HL-60/S4 treated with phorbol 12-myristate 13-acetate at 8.2 ng/mL for 4 days and 3 days (cell line): ENCODE measurements around the gene ZBTB2.
"Not testable (repeated sequence)": the region's sequence is repeated elsewhere in the genome, so short reads cannot be mapped to it uniquely, and the experiment has no call there.

ENCODE experiments used
- in situ Hi-C: fragments of 300-500 bp; cut with MboI; formaldehyde crosslinking; loops from 2 replicates; pipeline ENCODE4 v1.15.0; 2022; ENCODE audit warnings: low sequenced_read_pairs

ZBTB2 gene

GRCh38 chr6:151374036-151374683, 17.2 kb downstream of the ZBTB2 start:
- in situ Hi-C loops = no loop called here

- in situ Hi-C loops = no loop called here
Measured at GRCh38 chr6:151372164-151372563, 19.2 kb downstream of the ZBTB2 start.

DNA sequence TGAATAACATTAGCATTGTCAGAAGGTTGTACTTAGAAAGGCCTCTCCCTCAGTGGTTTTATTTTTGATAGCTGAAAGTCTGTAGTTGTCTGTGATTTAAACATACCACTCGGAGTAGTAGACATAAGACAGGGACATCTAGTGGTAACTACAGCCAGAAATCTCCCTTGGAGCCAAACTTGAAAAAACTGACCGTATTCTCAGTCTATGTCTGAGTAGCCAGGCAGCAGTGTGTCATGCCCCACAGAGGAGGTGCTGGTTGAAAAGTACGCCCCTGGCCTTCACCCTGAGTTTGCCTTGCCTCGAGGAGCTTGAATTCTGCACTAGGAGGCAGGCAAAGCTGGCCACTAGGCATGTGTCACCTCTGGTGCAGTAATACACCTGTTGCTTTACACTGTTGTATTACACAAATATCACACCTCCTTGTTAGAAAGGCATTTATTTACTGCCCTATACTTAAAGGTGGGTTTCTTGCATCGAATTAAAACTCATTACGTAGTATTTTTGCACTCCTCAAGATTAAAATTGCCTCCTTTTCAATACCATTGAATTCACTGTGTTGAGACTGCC, 20.8 kb downstream of the ZBTB2 start:
- in situ Hi-C loops = no loop called here

DNA sequence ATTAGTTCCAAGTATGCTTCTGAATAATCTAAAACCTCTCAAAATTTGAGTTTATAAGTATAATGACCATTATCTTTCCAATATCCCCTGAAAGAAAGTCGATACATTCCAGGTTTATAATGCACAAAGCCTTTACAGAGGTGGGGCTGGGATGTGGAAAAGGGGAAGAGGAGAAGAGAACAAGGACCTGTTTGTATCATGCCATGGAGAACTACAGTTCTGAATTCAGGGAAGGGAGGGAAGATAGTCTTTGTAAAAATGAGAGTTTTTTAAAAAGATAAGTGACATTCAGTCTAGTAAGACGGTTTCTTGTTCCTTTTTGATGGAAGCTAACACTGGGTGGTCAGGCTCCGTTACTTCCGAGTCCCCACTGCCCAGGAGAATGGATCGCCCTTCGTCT, 26.1 kb downstream of the ZBTB2 start:
- in situ Hi-C loops = no loop called here

DNA sequence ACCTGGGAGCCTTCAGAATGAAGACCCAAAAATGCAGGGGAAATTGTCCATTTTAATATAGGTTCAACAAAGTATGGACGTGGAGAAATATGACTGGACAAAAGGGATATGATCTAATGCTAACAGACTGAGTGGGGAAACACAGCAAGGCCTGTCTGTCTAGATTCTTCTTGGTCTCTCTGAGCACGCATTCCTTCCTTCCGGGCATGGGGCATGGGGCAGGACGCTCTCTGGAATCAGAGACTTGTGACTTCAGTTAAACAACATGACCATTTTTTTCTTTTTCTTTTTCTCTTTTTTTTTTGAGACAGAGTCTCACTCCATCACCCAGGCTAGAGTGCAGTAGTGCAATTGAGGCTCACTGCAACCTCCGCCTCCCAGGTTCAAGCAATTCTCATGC, 31.9 kb downstream of the ZBTB2 start:
- in situ Hi-C loops = no loop called here

- in situ Hi-C loops = no loop called here
Measured at GRCh38 chr6:151358475-151358874, 32.9 kb downstream of the ZBTB2 start.

DNA sequence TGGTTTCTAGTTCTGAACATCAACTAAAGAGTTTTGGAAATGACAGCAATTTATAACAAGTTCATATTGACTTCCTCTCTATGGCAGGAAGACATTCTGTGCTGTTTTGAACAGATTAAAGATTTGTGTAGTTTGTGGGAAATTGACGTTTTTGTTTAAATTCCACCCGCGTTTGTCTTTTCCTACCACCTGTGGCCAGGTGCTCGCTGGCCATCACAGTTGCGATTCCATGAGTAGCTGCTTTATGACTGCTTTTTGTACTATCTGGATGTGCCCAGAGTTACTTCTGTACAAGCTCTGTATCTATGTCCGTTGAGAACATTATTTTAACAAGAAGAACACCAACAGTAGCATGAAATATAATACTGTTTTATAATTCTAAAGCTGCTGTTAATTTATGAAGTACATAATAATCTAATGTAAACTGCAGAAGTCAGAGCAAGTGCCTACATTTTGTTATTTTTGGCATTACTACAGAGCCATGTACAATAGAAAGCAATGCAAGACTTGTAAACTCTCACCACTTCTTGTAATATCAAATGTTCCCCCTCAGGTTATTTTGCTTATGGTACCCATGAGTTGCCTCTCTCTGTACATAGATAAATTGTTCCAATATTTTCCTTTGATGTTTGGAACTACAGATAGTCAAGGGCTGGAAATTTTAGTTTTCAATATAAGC, 33.5 kb downstream of the ZBTB2 start:
- in situ Hi-C loops = no loop called here

DNA sequence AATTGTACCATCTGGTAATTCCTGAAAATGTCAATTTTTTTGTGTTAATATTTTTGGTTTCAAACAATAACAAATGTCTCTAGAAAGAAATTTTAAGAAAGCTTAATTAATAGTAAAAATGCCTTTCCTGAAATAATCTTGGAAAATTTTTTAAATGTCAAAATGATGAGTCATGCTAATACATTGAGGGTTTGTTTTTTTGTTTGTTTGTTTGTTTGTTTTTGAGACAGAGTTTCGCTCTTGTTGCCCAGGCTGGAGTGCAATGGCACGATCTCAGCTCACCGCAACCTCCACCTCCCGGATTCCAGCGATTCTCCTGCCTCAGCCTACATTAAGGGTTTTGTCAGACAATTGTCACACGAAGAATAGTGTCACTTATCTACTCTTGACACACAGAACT, 34.4 kb downstream of the ZBTB2 start:
- in situ Hi-C loops = not testable (repeated sequence)

- in situ Hi-C loops = no loop called here
Measured at GRCh38 chr6:151353795-151354194, 37.6 kb downstream of the ZBTB2 start.

GRCh38 chr6:151352410-151353396, 38.7 kb downstream of the ZBTB2 start:
- in situ Hi-C loops = no loop called here

DNA sequence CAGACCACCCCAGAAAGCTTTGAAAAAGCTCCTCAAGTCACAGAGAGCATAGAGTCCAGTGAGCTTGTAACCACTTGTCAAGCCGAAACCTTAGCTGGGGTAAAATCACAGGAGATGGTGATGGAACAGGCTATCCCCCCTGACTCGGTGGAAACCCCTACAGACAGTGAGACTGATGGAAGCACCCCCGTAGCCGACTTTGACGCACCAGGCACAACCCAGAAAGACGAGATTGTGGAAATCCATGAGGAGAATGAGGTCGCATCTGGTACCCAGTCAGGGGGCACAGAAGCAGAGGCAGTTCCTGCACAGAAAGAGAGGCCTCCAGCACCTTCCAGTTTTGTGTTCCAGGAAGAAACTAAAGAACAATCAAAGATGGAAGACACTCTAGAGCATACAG, 39.6 kb downstream of the ZBTB2 start:
- in situ Hi-C loops = no loop called here

DNA sequence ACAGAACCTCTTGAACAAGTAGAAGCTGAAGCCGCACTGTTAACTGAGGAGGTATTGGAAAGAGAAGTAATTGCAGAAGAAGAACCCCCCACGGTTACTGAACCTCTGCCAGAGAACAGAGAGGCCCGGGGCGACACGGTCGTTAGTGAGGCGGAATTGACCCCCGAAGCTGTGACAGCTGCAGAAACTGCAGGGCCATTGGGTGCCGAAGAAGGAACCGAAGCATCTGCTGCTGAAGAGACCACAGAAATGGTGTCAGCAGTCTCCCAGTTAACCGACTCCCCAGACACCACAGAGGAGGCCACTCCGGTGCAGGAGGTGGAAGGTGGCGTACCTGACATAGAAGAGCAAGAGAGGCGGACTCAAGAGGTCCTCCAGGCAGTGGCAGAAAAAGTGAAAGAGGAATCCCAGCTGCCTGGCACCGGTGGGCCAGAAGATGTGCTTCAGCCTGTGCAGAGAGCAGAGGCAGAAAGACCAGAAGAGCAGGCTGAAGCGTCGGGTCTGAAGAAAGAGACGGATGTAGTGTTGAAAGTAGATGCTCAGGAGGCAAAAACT, 40.1 kb downstream of the ZBTB2 start:
- in situ Hi-C loops = no loop called here

DNA sequence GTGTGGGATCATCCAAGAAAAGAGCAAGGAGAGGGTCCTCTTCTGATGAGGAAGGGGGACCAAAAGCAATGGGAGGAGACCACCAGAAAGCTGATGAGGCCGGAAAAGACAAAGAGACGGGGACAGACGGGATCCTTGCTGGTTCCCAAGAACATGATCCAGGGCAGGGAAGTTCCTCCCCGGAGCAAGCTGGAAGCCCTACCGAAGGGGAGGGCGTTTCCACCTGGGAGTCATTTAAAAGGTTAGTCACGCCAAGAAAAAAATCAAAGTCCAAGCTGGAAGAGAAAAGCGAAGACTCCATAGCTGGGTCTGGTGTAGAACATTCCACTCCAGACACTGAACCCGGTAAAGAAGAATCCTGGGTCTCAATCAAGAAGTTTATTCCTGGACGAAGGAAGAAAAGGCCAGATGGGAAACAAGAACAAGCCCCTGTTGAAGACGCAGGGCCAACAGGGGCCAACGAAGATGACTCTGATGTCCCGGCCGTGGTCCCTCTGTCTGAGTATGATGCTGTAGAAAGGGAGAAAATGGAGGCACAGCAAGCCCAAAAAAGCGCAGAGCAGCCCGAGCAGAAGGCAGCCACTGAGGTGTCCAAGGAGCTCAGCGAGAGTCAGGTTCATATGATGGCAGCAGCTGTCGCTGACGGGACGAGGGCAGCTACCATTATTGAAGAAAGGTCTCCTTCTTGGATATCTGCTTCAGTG, 40.8 kb downstream of the ZBTB2 start:
- in situ Hi-C loops = no loop called here

GRCh38 chr6:151349651-151350270, 41.6 kb downstream of the ZBTB2 start:
- in situ Hi-C loops = loop anchor here (25.0 kb wide), 1 partner anchor 337 kb away; no protein-coding TSS in a partner anchor

- in situ Hi-C loops = loop anchor here (25.0 kb wide), 1 partner anchor 330 kb away; no protein-coding TSS in a partner anchor
Measured at GRCh38 chr6:151342750-151343149, 48.6 kb downstream of the ZBTB2 start.

GRCh38 chr6:151341476-151342195, 49.7 kb downstream of the ZBTB2 start:
- in situ Hi-C loops = loop anchor here (25.0 kb wide), 1 partner anchor 329 kb away; no protein-coding TSS in a partner anchor

DNA sequence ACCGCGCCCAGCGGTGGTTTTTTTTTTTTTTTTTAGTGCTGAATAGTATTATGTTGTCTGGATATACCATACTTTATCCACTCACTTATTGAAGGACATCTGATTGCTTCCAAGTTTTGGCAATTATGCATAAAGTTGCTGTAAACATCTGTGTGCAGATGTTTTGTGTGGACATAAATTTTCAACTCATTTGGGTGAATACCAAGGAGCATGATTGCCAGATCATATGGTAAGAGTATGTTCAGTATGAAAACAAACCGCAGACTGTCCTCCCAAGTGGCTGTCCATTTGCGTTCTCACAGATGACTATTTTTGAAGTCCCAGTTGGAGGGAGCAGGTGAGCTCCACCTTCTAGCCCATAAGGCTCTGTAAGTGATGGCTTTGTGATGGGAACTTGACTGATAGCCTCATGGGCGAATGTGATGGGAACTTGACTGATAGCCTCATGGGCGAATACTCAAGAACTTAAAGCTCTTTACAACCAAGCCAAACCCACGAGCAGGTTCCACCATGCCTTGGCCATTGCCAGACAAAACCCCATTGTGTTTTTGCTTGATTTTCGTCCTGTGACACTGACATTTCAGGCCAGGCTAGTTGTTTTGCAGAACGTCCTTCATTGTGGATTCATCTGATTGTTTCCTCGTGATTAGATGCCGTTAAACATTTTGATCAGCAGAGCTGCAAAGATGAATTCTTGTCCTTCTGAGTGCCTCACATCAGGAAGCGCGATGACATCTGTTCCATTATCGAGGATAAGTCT, 51.0 kb downstream of the ZBTB2 start:
- in situ Hi-C loops = loop anchor here (25.0 kb wide), 1 partner anchor 328 kb away; no protein-coding TSS in a partner anchor

- in situ Hi-C loops = loop anchor here (25.0 kb wide), 1 partner anchor 327 kb away; no protein-coding TSS in a partner anchor
Measured at GRCh38 chr6:151339369-151339768, 52.0 kb downstream of the ZBTB2 start.
